HG02870 (cell line): ENCODE results near the gene TMEM18.

Source experiments
- ATAC-seq: cut with Tn5 transposase; IDR thresholded peaks from one replicate; pipeline ENCODE4 v1.9.1; 2021; ENCODE audit warnings: mild to moderate bottlenecking, moderate library complexity; ENCODE audit not compliant: unreplicated experiment

TMEM18 gene

DNA sequence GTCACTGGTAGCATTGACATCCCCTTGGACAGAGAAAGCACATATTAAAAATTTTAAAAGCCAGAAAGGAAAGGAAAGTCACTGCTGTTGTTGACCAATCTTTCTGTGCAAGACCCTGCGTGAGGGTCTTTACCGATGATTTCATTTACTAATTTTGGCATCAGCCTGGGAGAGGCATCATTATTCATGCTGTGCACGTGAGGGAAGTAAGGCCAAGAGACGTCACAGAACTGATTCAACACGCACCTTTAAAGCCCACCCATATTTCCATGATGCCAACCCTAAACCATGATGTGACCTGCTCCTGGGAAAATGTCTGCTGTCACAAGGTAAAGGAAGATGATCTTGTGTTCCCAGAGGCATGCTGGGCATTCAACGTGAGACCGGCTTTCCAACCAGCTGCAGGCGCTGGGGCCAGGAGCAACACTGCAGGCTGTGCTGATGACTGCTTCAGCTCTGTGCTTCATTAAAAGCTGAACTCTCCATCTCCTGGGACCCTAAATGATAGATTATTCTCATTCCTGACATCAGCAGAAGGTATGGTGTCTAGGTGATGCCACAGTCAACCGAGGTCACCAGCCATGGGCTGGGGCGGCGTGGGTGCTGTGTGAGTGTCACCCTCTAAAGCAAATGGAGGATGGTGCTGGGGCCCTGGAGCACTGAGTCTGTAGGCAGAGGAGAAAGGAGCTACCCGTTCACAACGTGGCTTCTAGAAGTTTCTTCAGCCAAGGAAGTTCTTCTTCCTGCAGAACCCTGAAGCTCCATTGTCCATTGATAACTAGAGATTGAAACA is 53.9 kb downstream of the TMEM18 start:
- ATAC-seq = no peak

GRCh38 chr2:622357-622756 is 54.8 kb downstream of the TMEM18 start:
- no peak for ATAC-seq

- no peak for ATAC-seq
Measured at GRCh38 chr2:621303-622099, 55.7 kb downstream of the TMEM18 start.

GRCh38 chr2:620471-621302 is 56.5 kb downstream of the TMEM18 start:
- no peak for ATAC-seq

- no peak for ATAC-seq
Measured at GRCh38 chr2:620004-620403, 57.2 kb downstream of the TMEM18 start.

GRCh38 chr2:618422-618990 is 58.7 kb downstream of the TMEM18 start:
- no peak for ATAC-seq

DNA sequence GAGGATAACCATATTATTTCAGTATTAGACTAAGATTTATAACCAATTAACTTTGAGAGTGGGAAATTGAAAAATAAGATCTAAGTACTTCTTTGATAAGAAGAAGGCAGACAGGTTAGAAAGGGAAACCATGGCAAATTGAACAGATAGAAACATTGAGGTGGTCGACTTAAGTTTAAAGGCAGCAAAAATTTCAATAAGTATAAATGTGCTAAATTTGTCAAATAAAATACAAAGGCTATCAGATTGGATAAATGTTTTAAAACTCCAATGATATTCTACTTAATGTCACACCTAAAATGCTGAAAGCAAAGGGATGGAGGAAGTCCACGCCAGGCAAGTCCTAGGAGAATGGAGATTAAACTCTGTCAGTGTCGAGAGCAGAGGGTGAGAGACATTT is 59.2 kb downstream of the TMEM18 start:
- ATAC-seq = no peak
